GM19463 (cell line): ENCODE data around the gene SMARCE1.

Experiments used
- ATAC-seq: cut with Tn5 transposase; IDR thresholded peaks from one replicate; pipeline ENCODE4 v1.9.1; 2021; ENCODE audit warnings: mild to moderate bottlenecking, moderate library complexity; ENCODE audit not compliant: unreplicated experiment

Gene SMARCE1

DNA sequence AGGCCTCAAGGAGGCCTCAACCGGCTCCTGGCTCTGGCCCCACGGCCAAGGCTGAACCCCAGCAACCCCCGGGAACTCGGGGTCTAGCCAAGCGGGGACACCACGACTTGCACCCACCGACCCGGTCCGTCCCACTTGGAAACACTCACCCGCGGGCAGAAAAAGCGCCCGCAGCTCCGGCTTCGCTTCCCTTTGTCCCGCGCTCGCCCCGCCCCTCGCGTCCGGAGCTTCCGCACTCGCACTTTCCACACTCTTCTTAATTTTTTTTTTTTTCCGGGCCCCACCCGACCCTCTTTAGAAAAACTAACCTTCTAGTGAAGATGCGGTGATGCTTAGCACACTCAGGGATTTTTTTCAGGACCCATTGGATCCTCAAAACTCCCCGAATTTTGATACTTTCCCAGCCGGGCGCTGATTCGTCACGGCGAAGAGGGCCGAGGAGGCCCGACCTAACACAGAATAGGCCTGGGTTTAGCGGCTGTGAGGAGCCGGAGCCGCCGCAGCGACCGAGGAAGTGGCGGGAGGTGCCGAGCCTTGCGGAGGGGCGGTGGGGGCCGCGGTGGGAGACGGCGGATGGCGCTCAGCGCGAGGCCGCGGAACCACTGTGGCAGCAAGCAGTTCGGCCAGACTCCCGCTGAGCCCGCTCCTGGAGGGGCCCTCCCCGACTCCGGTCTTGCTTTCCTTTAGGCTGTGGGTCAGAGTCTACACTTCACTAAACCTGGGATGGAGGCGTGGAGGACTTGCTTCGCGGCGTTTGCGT, at the start of gene SMARCE1:
Gene SMARCE1 (minus strand): TSS at position 195 of the 760 bp plus-strand sequence. CDS start 2,016 bp downstream, outside the sequence.
- peak; percentile 49 for ATAC-seq

- ATAC-seq: no peak
Measured at GRCh38 chr17:40697297-40697696, 49.7 kb upstream of the SMARCE1 start.

DNA sequence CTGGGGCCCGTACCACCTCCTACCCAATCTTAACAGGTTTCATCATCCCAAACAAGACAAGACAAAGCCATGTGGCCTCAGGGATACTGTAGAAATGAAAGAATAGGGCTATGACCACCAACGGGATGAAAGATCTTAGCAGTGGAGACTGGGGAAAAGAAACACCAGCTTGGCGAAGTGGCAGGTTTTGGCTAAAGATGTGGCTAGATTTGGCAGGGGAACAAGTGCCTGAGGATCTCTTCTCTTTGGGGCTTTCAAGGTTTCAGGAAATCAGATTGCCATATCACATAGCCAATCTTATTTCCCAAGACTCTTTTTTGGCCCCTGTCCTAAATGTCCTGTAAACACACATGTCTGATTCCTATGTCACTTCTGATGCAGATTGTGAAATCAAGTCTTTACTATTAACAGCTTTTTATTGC, 49.0 kb upstream of the SMARCE1 start:
- ATAC-seq: no peak

GRCh38 chr17:40695874-40696472, 48.4 kb upstream of the SMARCE1 start:
- ATAC-seq: no peak

GRCh38 chr17:40694584-40694983, 47.0 kb upstream of the SMARCE1 start:
- ATAC-seq: no peak

- ATAC-seq: no peak
Measured at GRCh38 chr17:40687106-40687505, 39.5 kb upstream of the SMARCE1 start.

DNA sequence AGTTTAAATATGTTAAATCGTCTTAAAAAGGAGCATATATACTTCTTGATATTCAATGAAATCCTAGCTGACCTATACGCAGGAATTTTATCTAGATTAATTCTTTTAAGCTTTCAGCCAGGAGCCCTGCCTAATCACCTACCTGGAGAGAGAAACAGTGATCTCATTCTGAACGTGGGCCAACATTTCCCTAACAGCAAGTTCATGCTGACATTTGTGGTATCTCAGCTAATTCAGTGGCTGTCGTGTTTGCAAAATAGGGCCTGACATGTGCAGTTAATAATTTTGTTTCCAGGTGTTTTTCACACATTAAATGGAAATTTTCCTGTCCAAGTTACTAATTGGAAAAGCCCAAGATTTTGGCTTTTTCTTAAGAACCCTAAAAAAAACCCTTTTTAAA, 38.6 kb upstream of the SMARCE1 start:
- ATAC-seq: no peak

DNA sequence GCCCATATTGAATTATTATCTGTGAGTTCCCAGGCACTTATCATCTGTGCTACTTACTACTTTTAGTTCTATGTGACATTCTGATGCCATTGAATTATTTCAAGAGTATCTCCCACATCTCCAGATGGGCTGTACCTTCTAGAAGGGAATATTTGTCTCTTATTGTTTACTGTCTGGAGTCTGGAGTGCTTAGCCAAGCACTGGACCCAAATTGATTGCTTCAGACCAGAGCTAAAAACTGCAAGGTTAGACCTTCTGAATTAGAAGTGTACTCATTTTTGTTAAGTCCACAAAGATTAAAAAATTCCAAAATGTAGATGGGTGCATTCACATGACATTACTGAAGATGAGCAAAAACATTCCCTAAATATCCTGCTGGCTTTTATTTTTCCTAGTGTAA, 33.4 kb upstream of the SMARCE1 start:
- no peak for ATAC-seq

GRCh38 chr17:40679523-40679907, 31.9 kb upstream of the SMARCE1 start:
- no peak for ATAC-seq

GRCh38 chr17:40678902-40679522, 31.4 kb upstream of the SMARCE1 start:
- no peak for ATAC-seq

- no peak for ATAC-seq
Measured at GRCh38 chr17:40675905-40676304, 28.3 kb upstream of the SMARCE1 start.

DNA sequence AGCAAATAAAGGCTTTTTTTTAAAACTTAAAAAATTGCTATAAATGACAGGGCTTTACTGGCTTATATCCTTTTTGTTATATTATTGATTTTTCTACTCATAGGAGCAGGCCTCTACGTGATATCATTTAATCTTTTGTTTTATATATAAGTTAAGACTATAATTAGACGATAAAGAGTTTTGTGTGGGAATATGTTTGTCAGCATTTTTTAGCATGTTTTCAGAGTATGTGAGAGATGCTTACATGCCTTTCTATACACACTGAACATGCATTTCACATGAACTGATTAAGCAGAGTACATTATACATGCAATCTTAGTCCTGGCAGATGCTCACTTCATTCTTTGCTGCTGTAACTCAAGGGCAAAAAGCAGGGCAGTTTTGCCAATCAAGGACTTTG, 25.0 kb upstream of the SMARCE1 start:
- no peak for ATAC-seq

- ATAC-seq: no peak
Measured at GRCh38 chr17:40671282-40671681, 23.7 kb upstream of the SMARCE1 start.

- no peak for ATAC-seq
Measured at GRCh38 chr17:40666331-40666730, 18.7 kb upstream of the SMARCE1 start.

DNA sequence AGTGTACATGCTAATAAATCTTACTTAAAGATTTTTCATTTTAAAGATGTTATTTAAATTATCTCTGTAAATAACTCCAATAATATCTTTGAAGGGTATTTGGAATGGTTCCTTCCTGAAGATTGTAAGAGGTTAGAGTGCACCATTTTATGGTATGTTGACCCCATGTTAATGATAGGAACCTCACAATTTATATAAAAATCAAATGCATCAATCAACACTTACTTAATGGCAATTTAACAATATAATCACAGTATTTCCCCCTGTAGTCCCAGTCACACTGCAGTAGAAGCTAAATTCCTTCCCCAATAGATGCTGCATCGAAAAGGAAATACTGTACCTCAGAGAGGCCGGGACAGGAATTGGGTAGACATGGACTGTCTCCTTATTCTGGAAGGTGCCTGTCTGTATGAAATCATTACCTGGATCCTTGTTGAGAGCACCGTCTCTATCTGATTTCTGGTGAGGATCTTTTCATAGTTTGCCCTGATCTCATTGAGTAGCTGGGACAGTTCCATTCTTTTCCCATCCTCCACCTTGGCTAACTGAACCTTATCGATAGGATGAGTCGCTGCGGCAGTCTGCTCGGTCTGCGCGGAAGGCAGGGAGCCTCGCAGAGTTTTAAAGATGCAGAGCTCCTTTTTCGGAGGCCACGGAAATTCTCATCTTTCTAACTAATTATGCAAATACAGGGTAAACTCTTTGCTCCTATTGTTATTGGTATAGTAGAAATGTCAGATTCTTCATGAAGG, 17.1 kb upstream of the SMARCE1 start, which contains the start of gene KRT222:
Gene KRT222 (minus strand): TSS at position 596 of the 752 bp plus-strand sequence. CDS start 78 bp downstream, at position 518.
- no peak for ATAC-seq

DNA sequence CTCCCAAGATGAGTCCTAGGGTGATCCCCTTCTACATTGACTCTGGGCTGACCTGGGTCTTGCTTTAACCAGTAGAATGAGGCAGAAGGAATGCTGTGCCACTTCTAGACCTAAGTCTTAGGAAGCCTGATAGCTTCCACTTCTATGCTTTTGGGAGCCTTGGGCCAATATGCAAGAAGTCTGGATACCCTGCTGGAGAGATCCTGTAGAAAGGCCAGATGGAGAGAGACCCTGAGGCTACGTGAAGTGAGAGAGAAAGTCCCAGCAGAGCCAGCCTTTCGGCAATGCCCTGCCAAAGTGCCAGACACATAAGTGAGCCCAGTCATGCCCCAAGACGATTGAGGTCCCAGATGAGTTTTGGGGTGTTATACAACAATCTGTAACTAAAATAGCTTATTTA, 15.6 kb upstream of the SMARCE1 start:
- no peak for ATAC-seq

GRCh38 chr17:40659911-40660310, 12.3 kb upstream of the SMARCE1 start:
- no peak for ATAC-seq

DNA sequence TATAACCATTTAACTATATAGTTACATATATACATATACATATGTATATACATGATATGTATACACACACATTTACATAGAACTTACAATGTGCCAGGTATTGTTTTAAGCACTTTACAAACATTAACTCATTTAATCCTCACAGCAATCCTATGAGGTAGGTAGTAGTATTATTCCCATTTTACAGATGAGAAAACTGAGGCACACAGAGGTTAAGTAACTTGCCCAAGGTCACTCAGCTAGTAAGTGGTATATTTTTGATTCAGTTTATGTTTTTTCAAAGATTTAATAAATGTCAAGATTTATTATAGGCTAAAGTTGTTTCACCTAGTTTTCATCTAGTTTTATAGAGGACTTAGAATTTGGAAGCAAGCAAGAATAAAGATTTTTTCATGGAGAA, 10.8 kb upstream of the SMARCE1 start:
- no peak for ATAC-seq

GRCh38 chr17:40651939-40652338, 4.3 kb upstream of the SMARCE1 start:
- ATAC-seq: no peak

DNA sequence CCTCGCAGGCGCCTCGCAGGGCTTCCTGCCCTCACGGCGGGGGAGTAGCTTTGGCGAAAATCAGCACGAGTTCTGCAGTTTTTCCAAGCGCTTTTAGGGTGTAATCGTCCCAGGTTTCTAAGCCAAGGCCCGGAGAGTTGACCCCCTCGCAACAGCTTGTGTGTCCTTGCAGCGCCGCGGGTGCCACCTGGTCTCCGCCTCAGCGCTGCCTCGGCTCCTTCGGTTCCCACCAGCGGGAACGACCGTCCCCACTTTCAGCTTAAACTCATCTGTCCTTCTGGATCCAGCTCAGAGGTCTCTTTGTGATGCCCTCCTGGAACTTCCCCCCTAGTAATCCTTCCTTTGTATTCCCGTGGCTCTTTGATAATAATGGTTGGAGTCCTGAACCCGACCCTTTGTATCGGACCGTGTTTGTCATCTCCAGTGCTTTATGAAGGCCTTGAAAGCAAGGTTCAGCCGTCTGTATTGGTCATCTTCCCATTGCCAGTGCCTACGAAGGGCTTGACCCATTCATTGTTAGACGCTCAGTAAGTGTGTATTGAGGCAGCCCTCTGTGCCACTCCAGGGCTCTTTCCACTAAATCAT, 858 bp upstream of the SMARCE1 start:
- peak; percentile 32 for ATAC-seq
